Naive B cell (primary cell): ENCODE data around the gene SPSB4. TPM values are rescaled to one million over a fixed set of nuclear protein-coding genes. Genes with fewer than 3 reads are reported as not detected.

Experiments
- ATAC-seq, 2 donors: fragments of 150-1000 bp; cut with Tn5 transposase; 2 replicates each; pipeline ENCODE4 v1.10.0; 2021; ENCODE audit warnings: low read depth in 2 of 2, mild to moderate bottlenecking in 2 of 2, moderate library complexity in 2 of 2
- DNase-seq: peaks from one replicate; pipeline ENCODE4 v3.0.0; 2022
- H3K27ac Mint-ChIP-seq, 6 donors: one replicate each; pipeline ENCODE4 v1.8.0; 2020 to 2022; ENCODE audit warnings: mild to moderate bottlenecking in 6 of 6, mixed read lengths in 6 of 6, moderate library complexity in 5 of 6, inconsistent platforms in 2 of 6
- H3K27me3 Mint-ChIP-seq, 3 donors: one replicate each; pipeline ENCODE4 v1.8.0; 2021 to 2022; ENCODE audit warnings: mixed read lengths in 3 of 3, mild to moderate bottlenecking in 1 of 3
- H3K36me3 Mint-ChIP-seq, 2 donors: one replicate each; pipeline ENCODE4 v1.8.0; 2020 to 2022; ENCODE audit warnings: mixed read lengths in 2 of 2, inconsistent platforms in 1 of 2, mild to moderate bottlenecking in 1 of 2
- H3K4me1 Mint-ChIP-seq, 3 donors: one replicate each; pipeline ENCODE4 v1.8.0; 2020 to 2022; ENCODE audit warnings: mixed read lengths in 3 of 3, inconsistent platforms in 1 of 3, mild to moderate bottlenecking in 1 of 3, moderate library complexity in 1 of 3
- H3K4me3 Mint-ChIP-seq, 8 donors: one replicate each; pipeline ENCODE4 v1.8.0; 2020 to 2022; ENCODE audit warnings: mild to moderate bottlenecking in 8 of 8, mixed read lengths in 8 of 8, moderate library complexity in 8 of 8, inconsistent platforms in 2 of 8
- H3K9me3 Mint-ChIP-seq, 7 donors: one replicate each; pipeline ENCODE4 v1.8.0; 2020 to 2022; ENCODE audit warnings: mixed read lengths in 7 of 7, mild to moderate bottlenecking in 5 of 7, inconsistent platforms in 2 of 7, moderate library complexity in 1 of 7
- polyA plus RNA-seq, 6 donors: library from polyadenylated mRNA; unstranded; fragments of 300-500 nt; fragmentation: Illumina TruSeq; gene quantifications; one replicate each; pipeline ENCODE4 v1.2.3, GENCODE V29; 2021; ENCODE audit warnings: low read depth in 6 of 6

SPSB4 gene
- polyA plus RNA-seq, 6 donors from 2014 or later, result not detected

DNA sequence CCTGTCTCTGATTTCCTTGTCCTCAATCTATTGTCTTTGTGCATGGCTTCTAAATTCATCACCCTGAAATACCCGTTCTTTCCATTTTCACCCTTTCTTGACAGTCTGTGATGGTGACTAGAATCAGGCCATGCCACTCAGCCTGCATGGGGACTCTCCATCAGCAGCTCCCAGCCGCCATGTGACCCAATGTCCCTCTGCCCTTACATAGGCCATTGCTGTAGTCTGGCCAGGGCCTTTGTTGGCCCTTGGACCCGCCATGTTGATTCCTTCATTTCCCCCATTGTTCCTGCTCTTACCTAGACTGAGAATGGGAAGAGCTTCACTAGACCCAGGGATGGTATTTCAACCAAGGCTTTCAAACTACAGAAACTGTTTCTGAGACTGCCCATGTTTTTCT, 45.8 kb downstream of the SPSB4 start:
- H3K4me1 Mint-ChIP-seq, result no peaks in the 10 kb centered on the region
- H3K27me3 Mint-ChIP-seq, result peaks cover 3 to 14% (median 13%) of the 10 kb centered on the region in 3 donors
- ATAC-seq, result no peak
- H3K27ac Mint-ChIP-seq, result peak overlapping the region in 1 of 6 donors; percentile 34
- no peaks in the 10 kb centered on the region for H3K36me3 Mint-ChIP-seq
- H3K4me3 Mint-ChIP-seq, result no peak overlapping the region
- H3K9me3 Mint-ChIP-seq, result peaks cover 0 to 5% (median 0%) of the 10 kb centered on the region in 7 donors
- no peak for DNase-seq

GRCh38 chr3:141100112-141100511, 49.0 kb downstream of the SPSB4 start:
- peaks cover 9 to 14% (median 13%) of the 10 kb centered on the region in 3 donors for H3K27me3 Mint-ChIP-seq
- H3K4me1 Mint-ChIP-seq, result no peaks in the 10 kb centered on the region
- ATAC-seq (no peak), DNase-seq (no peak)
- H3K27ac Mint-ChIP-seq, result no peak overlapping the region
- no peaks in the 10 kb centered on the region for H3K36me3 Mint-ChIP-seq
- no peak overlapping the region for H3K4me3 Mint-ChIP-seq
- peaks cover 0 to 5% (median 0%) of the 10 kb centered on the region in 7 donors for H3K9me3 Mint-ChIP-seq

DNA sequence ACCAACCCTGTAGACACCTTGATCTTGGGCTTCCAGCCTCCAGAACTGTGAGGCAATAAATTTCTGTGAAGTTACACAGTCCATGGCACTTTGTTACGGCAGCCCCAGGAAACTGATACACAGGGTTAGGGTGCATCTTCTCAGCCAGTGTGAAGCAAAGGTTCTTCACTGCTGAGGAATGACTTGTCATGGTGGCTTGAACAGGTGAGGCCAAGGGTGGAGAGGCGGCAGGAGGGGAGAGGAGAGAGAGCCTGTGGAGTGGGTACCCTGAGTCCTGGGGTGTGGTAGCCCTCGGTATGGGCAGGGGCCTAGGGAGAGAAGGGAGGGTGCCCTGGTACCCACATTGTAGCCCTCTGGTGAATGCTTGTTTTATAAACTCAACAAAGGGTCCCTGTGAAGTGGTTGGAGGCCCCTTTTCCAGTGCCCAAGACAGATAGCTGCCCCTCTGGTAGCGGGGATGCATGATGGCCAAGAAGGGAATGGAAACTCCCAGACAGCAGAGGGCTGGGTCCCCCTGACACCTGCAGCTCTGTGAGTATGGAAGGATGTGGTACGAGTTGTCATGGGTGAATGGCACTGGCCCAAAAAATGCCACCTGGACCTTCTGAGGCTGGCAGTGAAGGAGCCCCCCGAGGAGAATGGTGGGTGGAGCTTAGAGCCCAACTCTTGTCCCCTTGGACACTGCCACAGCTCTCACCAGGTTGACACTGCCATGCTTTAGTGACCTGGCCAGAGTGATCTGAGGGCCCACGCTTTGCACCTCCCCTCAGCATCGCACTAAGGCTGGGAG, 49.6 kb downstream of the SPSB4 start:
- no peaks in the 10 kb centered on the region for H3K36me3 Mint-ChIP-seq

DNA sequence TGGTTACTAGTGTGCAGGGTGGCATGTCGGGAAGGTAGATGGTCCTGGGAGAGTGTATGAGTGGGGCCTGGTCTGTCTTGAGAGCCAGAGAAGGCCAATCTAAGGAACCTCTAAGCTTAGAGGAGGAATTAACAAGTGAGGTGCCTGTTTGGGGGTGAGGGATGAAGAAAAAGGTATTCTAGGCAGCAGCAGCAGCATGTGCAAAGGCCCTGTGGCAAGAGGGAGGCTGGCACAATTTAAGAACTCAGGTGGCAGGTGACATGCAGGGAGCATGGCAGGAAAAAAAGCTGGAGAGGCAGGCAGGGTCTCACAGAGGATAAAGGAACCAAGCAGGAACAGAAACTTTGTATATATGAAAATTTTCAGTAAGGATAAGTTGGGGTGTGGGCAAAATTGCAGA, 51.2 kb downstream of the SPSB4 start:
- Mint-ChIP-seq H3K27me3 (peaks cover 9 to 14% (median 13%) of the 10 kb centered on the region in 3 donors), H3K36me3 (no peaks in the 10 kb centered on the region), H3K27ac (no peak overlapping the region), H3K4me3 (no peak overlapping the region), H3K4me1 (no peaks in the 10 kb centered on the region), H3K9me3 (peaks cover 0 to 5% (median 0%) of the 10 kb centered on the region in 7 donors)
- DNase-seq (no peak), ATAC-seq (no peak)

More for the DNA sequence above, 49.6 kb downstream of the SPSB4 start:
- no peak for DNase-seq
- ATAC-seq, result no peak
- Mint-ChIP-seq H3K4me3 (no peak overlapping the region), H3K27ac (no peak overlapping the region), H3K4me1 (no peaks in the 10 kb centered on the region), H3K9me3 (peaks cover 0 to 5% (median 0%) of the 10 kb centered on the region in 7 donors), H3K27me3 (peaks cover 9 to 14% (median 13%) of the 10 kb centered on the region in 3 donors)

GRCh38 chr3:141103067-141103466, 51.9 kb downstream of the SPSB4 start:
- H3K4me3 Mint-ChIP-seq, result no peak overlapping the region
- no peak overlapping the region for H3K27ac Mint-ChIP-seq
- no peak for DNase-seq
- H3K9me3 Mint-ChIP-seq, result peaks cover 0 to 5% (median 0%) of the 10 kb centered on the region in 7 donors
- no peak for ATAC-seq
- no peaks in the 10 kb centered on the region for H3K36me3 Mint-ChIP-seq
- H3K4me1 Mint-ChIP-seq, result no peaks in the 10 kb centered on the region
- peaks cover 9 to 14% (median 13%) of the 10 kb centered on the region in 3 donors for H3K27me3 Mint-ChIP-seq

DNA sequence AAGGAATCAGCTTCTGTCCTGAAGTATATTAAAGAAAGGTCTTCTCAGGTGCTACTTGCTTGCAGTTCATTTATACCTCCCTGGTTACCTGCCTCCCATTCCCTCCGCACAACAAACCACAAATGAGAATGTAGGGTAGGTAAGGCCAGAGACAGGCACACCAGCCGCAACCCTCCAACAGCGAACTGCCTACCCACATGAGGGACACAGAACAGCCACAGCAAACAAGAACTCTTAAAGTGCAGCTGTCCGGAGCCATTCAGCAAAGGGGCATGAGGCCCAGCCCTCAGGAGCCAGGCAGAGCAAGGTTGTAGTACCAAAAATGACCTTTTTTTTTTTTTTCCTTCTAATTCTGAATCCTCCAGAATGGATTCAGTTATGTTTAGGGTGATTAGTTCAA, 52.4 kb downstream of the SPSB4 start:
- ATAC-seq (no peak), DNase-seq (no peak)
- Mint-ChIP-seq H3K36me3 (no peaks in the 10 kb centered on the region), H3K4me3 (peak overlapping the region in 1 of 8 donors; percentile 7), H3K4me1 (no peaks in the 10 kb centered on the region), H3K27ac (peak overlapping the region in 1 of 6 donors; percentile 39), H3K27me3 (peaks cover 9 to 14% (median 13%) of the 10 kb centered on the region in 3 donors), H3K9me3 (peaks cover 0 to 4% (median 0%) of the 10 kb centered on the region in 7 donors)

- ATAC-seq (no peak), DNase-seq (no peak)
- H3K4me1 Mint-ChIP-seq, result no peaks in the 10 kb centered on the region
- H3K27me3 Mint-ChIP-seq, result peaks cover 9 to 14% (median 14%) of the 10 kb centered on the region in 3 donors
- peaks cover 0 to 4% (median 0%) of the 10 kb centered on the region in 7 donors for H3K9me3 Mint-ChIP-seq
- no peak overlapping the region for H3K4me3 Mint-ChIP-seq
- no peaks in the 10 kb centered on the region for H3K36me3 Mint-ChIP-seq
- H3K27ac Mint-ChIP-seq, result no peak overlapping the region
Observed at GRCh38 chr3:141104151-141104821, 53.1 kb downstream of the SPSB4 start.

GRCh38 chr3:141105828-141106628, 54.9 kb downstream of the SPSB4 start:
- Mint-ChIP-seq H3K27me3 (peaks cover 9 to 11% (median 10%) of the 10 kb centered on the region in 3 donors), H3K36me3 (no peaks in the 10 kb centered on the region), H3K9me3 (peaks cover 0 to 4% (median 0%) of the 10 kb centered on the region in 7 donors), H3K4me1 (no peaks in the 10 kb centered on the region), H3K27ac (no peak overlapping the region), H3K4me3 (no peak overlapping the region)
- ATAC-seq (peak; percentile 51 to 54), DNase-seq (peak; percentile 29)

DNA sequence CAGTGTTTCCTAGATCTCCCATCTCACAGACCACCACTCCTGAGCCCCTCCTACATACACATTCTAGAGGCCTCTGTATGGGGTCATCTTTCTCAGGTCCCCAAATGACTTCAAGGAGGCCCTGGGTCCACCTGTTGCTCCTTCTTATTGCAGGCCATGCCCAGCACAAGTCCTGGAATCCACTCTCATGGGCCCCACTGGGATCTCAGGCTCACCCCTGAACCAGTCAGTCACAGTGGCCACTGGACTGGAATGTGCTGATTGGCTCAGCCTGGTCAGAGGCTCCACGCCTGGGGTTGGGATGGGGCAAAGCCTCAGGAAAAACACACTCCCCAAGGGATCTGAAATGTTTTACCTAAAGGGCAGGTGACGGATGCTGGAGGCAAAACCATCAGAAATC, 55.7 kb downstream of the SPSB4 start:
- Mint-ChIP-seq H3K36me3 (no peaks in the 10 kb centered on the region), H3K9me3 (peaks cover 0 to 4% (median 0%) of the 10 kb centered on the region in 7 donors), H3K4me3 (no peak overlapping the region), H3K27ac (no peak overlapping the region), H3K27me3 (peaks cover 7 to 13% (median 11%) of the 10 kb centered on the region in 3 donors), H3K4me1 (no peaks in the 10 kb centered on the region)
- no peak for DNase-seq
- no peak for ATAC-seq

DNA sequence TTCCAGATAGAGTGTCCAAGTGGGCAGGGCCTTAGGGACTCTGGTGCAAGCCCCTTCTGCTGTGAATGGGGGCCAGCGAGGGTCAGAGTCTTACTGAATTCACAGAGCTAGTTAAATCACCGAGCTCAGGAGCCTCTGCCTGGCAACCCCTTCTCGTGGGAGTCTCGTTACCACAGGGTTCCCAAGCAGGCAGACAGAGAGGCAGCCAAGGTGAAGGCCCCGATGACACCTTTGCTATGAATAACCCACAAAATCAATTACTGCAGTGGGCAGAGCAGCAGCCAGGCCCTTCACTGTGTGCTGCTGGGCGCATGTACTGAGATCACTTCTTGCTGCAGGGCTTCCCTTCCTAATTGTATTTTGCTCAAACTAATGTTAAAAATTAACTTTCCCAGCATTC, 56.9 kb downstream of the SPSB4 start:
- no peak for ATAC-seq
- DNase-seq, result no peak
- H3K4me1 Mint-ChIP-seq, result no peaks in the 10 kb centered on the region
- no peak overlapping the region for H3K27ac Mint-ChIP-seq
- peaks cover 0 to 4% (median 0%) of the 10 kb centered on the region in 7 donors for H3K9me3 Mint-ChIP-seq
- H3K36me3 Mint-ChIP-seq, result no peaks in the 10 kb centered on the region
- peaks cover 0 to 15% (median 11%) of the 10 kb centered on the region in 3 donors for H3K27me3 Mint-ChIP-seq
- no peak overlapping the region for H3K4me3 Mint-ChIP-seq

DNA sequence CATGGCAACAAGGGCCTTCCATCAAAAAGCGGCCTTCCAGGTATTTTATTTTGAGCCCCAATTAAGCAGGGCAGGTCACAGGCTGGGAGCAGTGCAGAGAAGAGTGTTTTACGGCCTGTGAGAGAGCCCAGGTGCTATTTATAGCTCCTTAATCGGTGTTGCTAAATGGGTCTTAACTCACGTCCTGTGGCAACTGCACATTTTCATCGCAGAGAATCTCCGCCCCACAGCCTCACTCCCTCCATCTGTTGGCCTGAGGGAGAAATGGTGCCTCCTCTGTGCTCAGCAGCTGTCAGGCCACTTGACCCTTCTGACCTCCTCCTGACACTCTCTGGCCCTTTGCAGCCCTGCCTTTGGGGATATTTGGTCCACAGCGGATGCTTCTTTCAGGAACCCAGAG, 58.6 kb downstream of the SPSB4 start:
- no peak for ATAC-seq
- H3K27ac Mint-ChIP-seq, result no peak overlapping the region
- DNase-seq, result no peak
- H3K27me3 Mint-ChIP-seq, result peaks cover 0 to 15% (median 11%) of the 10 kb centered on the region in 3 donors
- peaks cover 0 to 4% (median 0%) of the 10 kb centered on the region in 7 donors for H3K9me3 Mint-ChIP-seq
- H3K4me1 Mint-ChIP-seq, result no peaks in the 10 kb centered on the region
- H3K4me3 Mint-ChIP-seq, result no peak overlapping the region
- no peaks in the 10 kb centered on the region for H3K36me3 Mint-ChIP-seq

DNA sequence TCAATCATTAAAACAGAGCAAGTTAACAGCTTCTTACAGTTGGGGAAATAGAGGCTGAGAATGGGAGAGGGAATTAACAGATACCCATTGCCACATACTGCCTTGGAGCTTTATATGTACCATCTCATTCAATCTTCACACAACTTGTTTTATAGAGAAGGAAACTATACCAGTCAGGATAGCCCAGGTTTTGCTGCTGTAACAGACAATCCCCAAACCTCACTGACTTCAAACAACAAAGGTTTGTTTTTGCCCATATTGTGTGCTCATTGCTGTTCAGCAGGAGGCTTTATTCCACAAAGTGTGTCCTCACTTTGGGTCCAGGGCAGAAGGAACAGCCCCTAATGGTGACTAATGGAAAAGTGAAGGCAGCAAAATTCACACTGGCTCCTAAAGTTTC, 59.2 kb downstream of the SPSB4 start:
- Mint-ChIP-seq H3K27ac (no peak overlapping the region), H3K4me3 (no peak overlapping the region), H3K4me1 (no peaks in the 10 kb centered on the region), H3K27me3 (peaks cover 0 to 15% (median 11%) of the 10 kb centered on the region in 3 donors), H3K9me3 (peaks cover 0 to 4% (median 0%) of the 10 kb centered on the region in 7 donors), H3K36me3 (no peaks in the 10 kb centered on the region)
- ATAC-seq (no peak), DNase-seq (no peak)
